ENCODE measurements around the gene COPS6.

DNA sequence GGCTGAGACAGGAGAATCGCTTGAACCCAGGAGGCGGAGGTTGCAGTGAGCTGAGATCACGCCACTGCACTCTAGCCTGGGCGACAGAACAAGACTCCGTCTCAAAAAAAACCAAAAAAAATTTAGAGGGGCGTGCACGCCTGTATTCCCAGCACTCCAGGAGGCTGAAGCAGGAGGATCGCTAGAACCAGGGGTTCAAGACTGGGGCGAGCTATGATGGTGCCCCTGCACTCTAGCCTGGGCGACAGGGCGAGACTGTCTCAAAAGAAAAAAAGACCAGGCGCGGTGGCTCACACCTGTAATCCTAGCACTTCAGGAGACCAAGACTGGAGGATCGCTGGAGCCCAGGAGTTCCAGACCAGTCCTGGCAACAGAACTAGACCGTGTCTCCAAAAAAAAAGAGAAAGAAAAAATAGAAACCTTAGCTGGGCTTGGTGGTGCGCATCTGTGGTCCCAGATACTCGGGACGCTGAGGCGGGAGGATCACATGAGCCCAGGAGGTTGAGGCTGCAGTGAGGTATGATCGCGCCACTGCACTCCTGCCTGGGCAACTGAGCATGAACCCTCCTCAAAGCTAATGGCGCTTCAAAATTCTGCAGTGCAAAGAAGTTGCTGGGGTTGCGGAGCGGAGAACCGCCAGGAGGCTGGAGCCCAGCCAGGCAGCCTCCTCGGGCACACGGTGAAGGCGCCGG, 37.6 kb downstream of the COPS6 start:
- TF ChIP-seq, protein P1, sequence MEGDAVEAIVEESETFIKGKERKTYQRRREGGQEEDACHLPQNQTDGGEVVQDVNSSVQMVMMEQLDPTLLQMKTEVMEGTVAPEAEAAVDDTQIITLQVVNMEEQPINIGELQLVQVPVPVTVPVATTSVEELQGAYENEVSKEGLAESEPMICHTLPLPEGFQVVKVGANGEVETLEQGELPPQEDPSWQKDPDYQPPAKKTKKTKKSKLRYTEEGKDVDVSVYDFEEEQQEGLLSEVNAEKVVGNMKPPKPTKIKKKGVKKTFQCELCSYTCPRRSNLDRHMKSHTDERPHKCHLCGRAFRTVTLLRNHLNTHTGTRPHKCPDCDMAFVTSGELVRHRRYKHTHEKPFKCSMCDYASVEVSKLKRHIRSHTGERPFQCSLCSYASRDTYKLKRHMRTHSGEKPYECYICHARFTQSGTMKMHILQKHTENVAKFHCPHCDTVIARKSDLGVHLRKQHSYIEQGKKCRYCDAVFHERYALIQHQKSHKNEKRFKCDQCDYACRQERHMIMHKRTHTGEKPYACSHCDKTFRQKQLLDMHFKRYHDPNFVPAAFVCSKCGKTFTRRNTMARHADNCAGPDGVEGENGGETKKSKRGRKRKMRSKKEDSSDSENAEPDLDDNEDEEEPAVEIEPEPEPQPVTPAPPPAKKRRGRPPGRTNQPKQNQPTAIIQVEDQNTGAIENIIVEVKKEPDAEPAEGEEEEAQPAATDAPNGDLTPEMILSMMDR (IDR thresholded peaks at IDR 0.05), result no peak
- no peak for TF ChIP-seq POLR2A (IDR thresholded peaks at IDR 0.05)
- TF ChIP-seq POLR2AphosphoS5 (IDR thresholded peaks at IDR 0.05), result no peak
